ENCODE measurements around the gene FHIT.

FHIT gene

GRCh38 chr3:60277361-60277800 lies 973.9 kb downstream of the FHIT start:
- no peak for DNase-seq (ENCODE audit: low spot score)

- DNase-seq (ENCODE audit: low spot score), result no peak
These were observed 974.6 kb downstream of the FHIT start for GRCh38 chr3:60276615-60277014.

- DNase-seq (ENCODE audit: low spot score), result no peak
These were observed 976.6 kb downstream of the FHIT start for GRCh38 chr3:60274646-60275045.

GRCh38 chr3:60274098-60274497 lies 977.2 kb downstream of the FHIT start:
- DNase-seq (ENCODE audit: low spot score), result no peak

- no peak for DNase-seq (ENCODE audit: low spot score)
These were observed 981.4 kb downstream of the FHIT start for GRCh38 chr3:60269829-60270266.

GRCh38 chr3:60269377-60269776 lies 981.9 kb downstream of the FHIT start:
- no peak for DNase-seq (ENCODE audit: low spot score)

- DNase-seq (ENCODE audit: low spot score), result no peak
These were observed 983.1 kb downstream of the FHIT start for GRCh38 chr3:60268123-60268522.

- no peak for DNase-seq (ENCODE audit: low spot score)
These were observed 984.8 kb downstream of the FHIT start for GRCh38 chr3:60266444-60266843.

- no peak for DNase-seq (ENCODE audit: low spot score)
These were observed 988.1 kb downstream of the FHIT start for GRCh38 chr3:60263191-60263590.

- no peak for DNase-seq (ENCODE audit: low spot score)
These were observed 988.7 kb downstream of the FHIT start for GRCh38 chr3:60262546-60262945.

GRCh38 chr3:60260546-60260945 lies 990.7 kb downstream of the FHIT start:
- no peak for DNase-seq (ENCODE audit: low spot score)

GRCh38 chr3:60250810-60251209 lies 1000.4 kb downstream of the FHIT start:
- DNase-seq (ENCODE audit: low spot score), result no peak

GRCh38 chr3:60250206-60250605 lies 1001.0 kb downstream of the FHIT start:
- no peak for DNase-seq (ENCODE audit: low spot score)

GRCh38 chr3:60246361-60246760 lies 1004.9 kb downstream of the FHIT start:
- no peak for DNase-seq (ENCODE audit: low spot score)

GRCh38 chr3:60243456-60243855 lies 1007.8 kb downstream of the FHIT start:
- DNase-seq (ENCODE audit: low spot score), result no peak

- DNase-seq (ENCODE audit: low spot score), result no peak
These were observed 1010.8 kb downstream of the FHIT start for GRCh38 chr3:60240492-60240891.

GRCh38 chr3:60238550-60238949 lies 1012.7 kb downstream of the FHIT start:
- no peak for DNase-seq (ENCODE audit: low spot score)

GRCh38 chr3:60229502-60229901 lies 1021.8 kb downstream of the FHIT start:
- DNase-seq (ENCODE audit: low spot score), result no peak

GRCh38 chr3:60228823-60229222 lies 1022.4 kb downstream of the FHIT start:
- no peak for DNase-seq (ENCODE audit: low spot score)

- no peak for DNase-seq (ENCODE audit: low spot score)
These were observed 1024.3 kb downstream of the FHIT start for GRCh38 chr3:60226912-60227311.

GRCh38 chr3:60225848-60226247 lies 1025.4 kb downstream of the FHIT start:
- DNase-seq (ENCODE audit: low spot score), result no peak

GRCh38 chr3:60220768-60221167 lies 1030.5 kb downstream of the FHIT start:
- DNase-seq (ENCODE audit: low spot score), result no peak

- no peak for DNase-seq (ENCODE audit: low spot score)
These were observed 1031.8 kb downstream of the FHIT start for GRCh38 chr3:60219501-60219900.

- DNase-seq (ENCODE audit: low spot score), result no peak
These were observed 1033.9 kb downstream of the FHIT start for GRCh38 chr3:60217156-60217911.

Data from CD4-positive, alpha-beta T cell treated with Interleukin-2 at 100 ng/mL for 4 hours (primary cell).